HUES48 (cell line): ENCODE data around the gene KAZN.

Experiments used
- H3K27ac ChIP-seq: one replicate; pipeline ENCODE4 v1.7.0; 2013; ENCODE audit warnings: low read depth, low read length, inconsistent platforms
- H3K27me3 ChIP-seq: 2 replicates; pipeline ENCODE4 v1.6.1; 2013; ENCODE audit warnings: mild to moderate bottlenecking, low read length; ENCODE audit not compliant: control insufficient read depth, insufficient read depth
- H3K36me3 ChIP-seq: 2 replicates; pipeline ENCODE4 v1.6.1; 2013; ENCODE audit warnings: low read length; ENCODE audit not compliant: control insufficient read depth, insufficient read depth
- H3K4me1 ChIP-seq: 2 replicates; pipeline ENCODE4 v1.6.1; 2013; ENCODE audit warnings: mild to moderate bottlenecking, low read length; ENCODE audit not compliant: control insufficient read depth, insufficient read depth
- H3K4me3 ChIP-seq: 2 replicates; pipeline ENCODE4 v1.5.1; 2013; ENCODE audit warnings: mild to moderate bottlenecking, low read depth, low read length
- H3K9ac ChIP-seq: 2 replicates; pipeline ENCODE4 v1.6.1; 2013; ENCODE audit warnings: mild to moderate bottlenecking, low read depth, low read length, moderate library complexity
- H3K9me3 ChIP-seq: 2 replicates; pipeline ENCODE4 v1.6.1; 2013; ENCODE audit warnings: low read length; ENCODE audit not compliant: control insufficient read depth, insufficient read depth

The KAZN gene

GRCh38 chr1:14590411-14591180, 7.9 kb upstream of the KAZN start:
- Histone ChIP-seq H3K4me1 (peaks cover 42% of the 10 kb centered on the region), H3K27ac (no peak overlapping the region), H3K27me3 (peaks cover 38% of the 10 kb centered on the region), H3K9me3 (no peaks in the 10 kb centered on the region), H3K4me3 (no peak overlapping the region), H3K9ac (no peak overlapping the region), H3K36me3 (no peaks in the 10 kb centered on the region)

GRCh38 chr1:14591600-14591999, 6.9 kb upstream of the KAZN start:
- Histone ChIP-seq H3K9me3 (no peaks in the 10 kb centered on the region), H3K4me3 (no peak overlapping the region), H3K27ac (no peak overlapping the region), H3K36me3 (no peaks in the 10 kb centered on the region), H3K27me3 (peaks cover 36% of the 10 kb centered on the region), H3K9ac (no peak overlapping the region), H3K4me1 (peaks cover 46% of the 10 kb centered on the region)

- Histone ChIP-seq H3K9me3 (no peaks in the 10 kb centered on the region), H3K27me3 (peaks cover 41% of the 10 kb centered on the region), H3K36me3 (no peaks in the 10 kb centered on the region), H3K9ac (no peak overlapping the region), H3K4me1 (peaks cover 47% of the 10 kb centered on the region), H3K4me3 (no peak overlapping the region), H3K27ac (no peak overlapping the region)
Observed at GRCh38 chr1:14592004-14592631, 6.4 kb upstream of the KAZN start.

GRCh38 chr1:14593302-14593701, 5.2 kb upstream of the KAZN start:
- peak overlapping the region; percentile 29; the same call in 1 of the 2 replicates for H3K9ac ChIP-seq
- peaks cover 50% of the 10 kb centered on the region for H3K27me3 ChIP-seq
- peaks cover 57% of the 10 kb centered on the region for H3K4me1 ChIP-seq
- no peaks in the 10 kb centered on the region for H3K9me3 ChIP-seq
- H3K36me3 ChIP-seq, result no peaks in the 10 kb centered on the region
- peak overlapping the region; percentile 41 for H3K4me3 ChIP-seq
- peak overlapping the region; percentile 45 for H3K27ac ChIP-seq

GRCh38 chr1:14594045-14594444, 4.4 kb upstream of the KAZN start:
- H3K4me3 ChIP-seq, result no peak overlapping the region
- no peaks in the 10 kb centered on the region for H3K9me3 ChIP-seq
- H3K9ac ChIP-seq, result no peak overlapping the region
- H3K4me1 ChIP-seq, result peaks cover 57% of the 10 kb centered on the region
- peak overlapping the region; percentile 44 for H3K27ac ChIP-seq
- no peaks in the 10 kb centered on the region for H3K36me3 ChIP-seq
- H3K27me3 ChIP-seq, result peaks cover 50% of the 10 kb centered on the region

- H3K4me1 ChIP-seq, result peaks cover 67% of the 10 kb centered on the region
- H3K27ac ChIP-seq, result no peak overlapping the region
- no peaks in the 10 kb centered on the region for H3K9me3 ChIP-seq
- H3K27me3 ChIP-seq, result peaks cover 57% of the 10 kb centered on the region
- H3K4me3 ChIP-seq, result no peak overlapping the region
- no peaks in the 10 kb centered on the region for H3K36me3 ChIP-seq
- H3K9ac ChIP-seq, result no peak overlapping the region
Observed at GRCh38 chr1:14596591-14596990, 1.9 kb upstream of the KAZN start.

GRCh38 chr1:14597343-14598006, 1.0 kb upstream of the KAZN start:
- no peak overlapping the region for H3K9ac ChIP-seq

GRCh38 chr1:14598007-14598497, 433 bp upstream of the KAZN start:
- Histone ChIP-seq H3K9ac (peak overlapping the region; percentile 24; the same call in 1 of the 2 replicates), H3K4me3 (peak overlapping the region; percentile 87), H3K9me3 (no peaks in the 10 kb centered on the region), H3K36me3 (no peaks in the 10 kb centered on the region), H3K27ac (peak overlapping the region; percentile 21), H3K27me3 (peaks cover 46% of the 10 kb centered on the region), H3K4me1 (peaks cover 68% of the 10 kb centered on the region)

More at GRCh38 chr1:14597343-14598006, 1.0 kb upstream of the KAZN start:
- H3K27me3 ChIP-seq, result peaks cover 52% of the 10 kb centered on the region
- H3K4me1 ChIP-seq, result peaks cover 68% of the 10 kb centered on the region
- peak overlapping the region; percentile 87 for H3K4me3 ChIP-seq
- H3K36me3 ChIP-seq, result no peaks in the 10 kb centered on the region
- peak overlapping the region; percentile 21 for H3K27ac ChIP-seq
- H3K9me3 ChIP-seq, result no peaks in the 10 kb centered on the region

- Histone ChIP-seq H3K27ac (peak overlapping the region; percentile 21), H3K4me3 (peak overlapping the region; percentile 87), H3K36me3 (no peaks in the 10 kb centered on the region), H3K9ac (peak overlapping the region; percentile 40; the same call in 1 of the 2 replicates), H3K4me1 (peaks cover 68% of the 10 kb centered on the region), H3K27me3 (peaks cover 44% of the 10 kb centered on the region), H3K9me3 (no peaks in the 10 kb centered on the region)
Observed at GRCh38 chr1:14599183-14599791, 802 bp downstream of the KAZN start.

GRCh38 chr1:14599800-14600199, 1.3 kb downstream of the KAZN start:
- H3K9ac ChIP-seq, result no peak overlapping the region
- no peak overlapping the region for H3K27ac ChIP-seq
- H3K4me3 ChIP-seq, result peak overlapping the region; percentile 87
- no peaks in the 10 kb centered on the region for H3K9me3 ChIP-seq
- H3K36me3 ChIP-seq, result no peaks in the 10 kb centered on the region
- H3K4me1 ChIP-seq, result peaks cover 64% of the 10 kb centered on the region
- peaks cover 39% of the 10 kb centered on the region for H3K27me3 ChIP-seq
